Activated CD4-positive, alpha-beta T cell treated with anti-CD3 and anti-CD28 coated beads, Interleukin-2, amount 10 ng/mL, durations not matched to agents 7 days and 5 days (primary cell): ENCODE results near the gene KRTAP9-2. TPM values are rescaled to one million over a fixed set of nuclear protein-coding genes. Genes with fewer than 3 reads are reported as not detected.
"Not testable (repeated sequence)": the region's sequence is repeated elsewhere in the genome, so short reads cannot be mapped to it uniquely, and the experiment has no call there.

Source experiments
- CTCF ChIA-PET: fragments of 350-600 bp; sonication (Branson Sonifier 250); formaldehyde crosslinking; loops from one replicate; lab custom pipeline; 2021; ENCODE audit warnings: antibody characterized with exemption; lab: Charles Lee
- POLR2A ChIA-PET: fragments of 350-600 bp; sonication (Branson Sonifier 250); formaldehyde crosslinking; loops from one replicate; lab custom pipeline; 2021; ENCODE audit warnings: antibody characterized with exemption; lab: Charles Lee
- DNase-seq: peaks from one replicate; pipeline ENCODE4 v3.0.0-alpha.2; 2020
- H3K27ac Mint-ChIP-seq: one replicate; pipeline ENCODE4 v1.8.0; 2021; ENCODE audit warnings: mild to moderate bottlenecking, moderate library complexity, mixed read lengths
- H3K27me3 Mint-ChIP-seq: one replicate; pipeline ENCODE4 v1.8.0; 2021; ENCODE audit warnings: mixed read lengths
- H3K36me3 Mint-ChIP-seq: one replicate; pipeline ENCODE4 v1.8.0; 2021; ENCODE audit warnings: low read depth, mixed read lengths
- H3K4me1 Mint-ChIP-seq: one replicate; pipeline ENCODE4 v1.8.0; 2021; ENCODE audit warnings: mixed read lengths
- H3K4me3 Mint-ChIP-seq: one replicate; pipeline ENCODE4 v1.8.0; 2021; ENCODE audit warnings: mild to moderate bottlenecking, moderate library complexity, mixed read lengths
- H3K9me3 Mint-ChIP-seq: one replicate; pipeline ENCODE4 v1.8.0; 2021; ENCODE audit warnings: mixed read lengths
- total RNA-seq, 2 experiments: library from RNA; stranded (reverse); gene quantifications; one replicate each; pipeline ENCODE4 v1.2.3, GENCODE V29; 2021

Gene KRTAP9-2
- total RNA-seq, 2 experiments from 2014 or later = not detected

DNA sequence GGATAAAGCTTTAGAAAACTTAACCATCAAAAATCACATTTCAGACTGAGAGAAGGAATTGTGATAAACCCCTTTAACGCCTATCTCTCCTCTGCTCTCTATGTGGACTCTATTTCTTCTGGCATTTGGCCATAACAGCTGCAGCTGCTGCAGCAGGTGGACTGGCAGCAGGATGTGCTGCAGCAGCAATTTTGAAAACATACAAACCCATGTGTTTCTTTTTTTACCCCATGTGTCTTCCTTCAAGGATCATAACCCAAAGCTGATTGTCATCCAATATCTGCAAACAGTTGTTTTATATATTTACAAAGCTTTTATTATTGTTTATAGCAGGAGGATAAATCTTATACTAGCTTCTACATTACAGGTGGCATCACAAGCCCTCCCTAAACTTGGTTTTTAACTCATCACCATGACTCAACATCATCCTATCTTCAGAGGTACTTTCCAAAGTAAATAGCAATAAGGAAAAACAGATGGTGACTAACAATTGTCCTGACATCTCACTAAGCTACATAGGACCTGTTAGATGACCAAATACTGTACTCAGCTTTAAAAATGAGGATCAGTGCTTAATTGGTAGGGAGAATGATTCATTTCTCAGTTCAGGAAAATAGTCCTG lies 14.5 kb upstream of the KRTAP9-2 start:
- DNase-seq = no peak
- Mint-ChIP-seq H3K4me3 (no peak overlapping the region), H3K27me3 (peaks cover 29% of the 10 kb centered on the region), H3K4me1 (no peaks in the 10 kb centered on the region), H3K36me3 (no peaks in the 10 kb centered on the region), H3K27ac (no peak overlapping the region), H3K9me3 (no peaks in the 10 kb centered on the region)
- ChIA-PET POLR2A (no interaction called here), CTCF (no interaction called here)

DNA sequence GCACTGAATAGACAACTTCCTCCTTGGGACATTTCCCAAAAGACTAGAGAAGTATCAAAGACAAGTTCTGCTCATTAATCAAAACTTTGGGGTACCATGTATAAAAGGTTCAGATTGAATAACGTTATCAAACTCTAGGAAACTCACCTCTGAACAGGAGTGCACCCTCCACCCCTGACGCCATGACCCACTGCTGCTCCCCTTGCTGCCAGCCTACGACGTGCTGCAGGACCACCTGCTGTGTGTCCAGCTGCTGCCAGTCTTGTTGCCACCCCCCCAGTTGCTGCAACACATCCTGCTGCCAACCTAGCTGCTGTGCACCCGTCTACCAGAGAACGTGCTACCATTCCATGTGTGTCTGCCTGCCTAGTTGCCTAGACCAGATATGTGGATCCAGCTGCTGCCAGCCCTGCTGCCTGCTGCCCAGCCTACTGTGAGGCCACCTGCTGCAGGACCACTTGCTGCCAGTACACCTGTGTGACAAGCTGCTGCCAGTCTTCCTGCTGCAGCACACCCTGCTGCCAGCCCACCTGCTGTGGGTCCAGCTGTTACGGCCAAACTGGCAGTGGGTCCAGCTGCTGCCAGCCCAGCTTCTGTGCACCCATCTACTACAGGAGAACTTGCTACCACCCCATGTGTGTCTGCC lies 13.8 kb upstream of the KRTAP9-2 start:
- peaks cover 31% of the 10 kb centered on the region for H3K27me3 Mint-ChIP-seq
- no peaks in the 10 kb centered on the region for H3K9me3 Mint-ChIP-seq
- no peaks in the 10 kb centered on the region for H3K4me1 Mint-ChIP-seq
- no peak overlapping the region for H3K27ac Mint-ChIP-seq
- ChIA-PET POLR2A (no interaction called here), CTCF (no interaction called here)
- H3K36me3 Mint-ChIP-seq = no peaks in the 10 kb centered on the region
- no peak overlapping the region for H3K4me3 Mint-ChIP-seq
- no peak for DNase-seq

- Mint-ChIP-seq H3K4me1 (no peaks in the 10 kb centered on the region), H3K27me3 (peaks cover 16% of the 10 kb centered on the region), H3K27ac (no peak overlapping the region), H3K36me3 (no peaks in the 10 kb centered on the region), H3K4me3 (no peak overlapping the region), H3K9me3 (peaks cover 7% of the 10 kb centered on the region)
- no peak for DNase-seq
- ChIA-PET CTCF (no interaction called here), POLR2A (no interaction called here)
Observed at GRCh38 chr17:41215681-41216080, 10.8 kb upstream of the KRTAP9-2 start.

DNA sequence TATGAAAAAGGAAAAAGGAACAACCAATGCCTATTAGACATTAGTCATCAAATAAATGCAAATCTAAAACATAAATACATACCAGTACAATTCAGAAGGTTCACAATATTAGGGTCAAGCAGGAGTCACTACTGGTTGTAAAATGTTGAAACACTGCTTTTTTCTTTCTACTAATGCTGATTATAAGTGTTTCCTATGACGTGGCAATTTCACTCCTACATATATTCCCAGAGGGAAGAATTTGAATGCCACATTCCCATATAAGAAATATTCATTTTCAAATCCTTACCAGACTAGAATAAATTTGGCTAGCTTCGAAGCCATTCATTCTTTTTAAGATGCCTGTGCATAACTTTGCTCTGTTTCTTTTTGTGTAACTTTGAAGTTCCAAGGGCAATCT lies 2.6 kb upstream of the KRTAP9-2 start:
- no peaks in the 10 kb centered on the region for H3K4me1 Mint-ChIP-seq
- ChIA-PET POLR2A (no interaction called here), CTCF (interaction anchor here (1.3 kb wide), 1 partner anchor 27 kb away, joined by 3 read pairs; no protein-coding TSS in a partner anchor)
- DNase-seq = no peak
- H3K27ac Mint-ChIP-seq = no peak overlapping the region
- H3K36me3 Mint-ChIP-seq = no peaks in the 10 kb centered on the region
- H3K4me3 Mint-ChIP-seq = no peak overlapping the region
- H3K9me3 Mint-ChIP-seq = peaks cover 8% of the 10 kb centered on the region
- peaks cover 12% of the 10 kb centered on the region for H3K27me3 Mint-ChIP-seq

- no peaks in the 10 kb centered on the region for H3K9me3 Mint-ChIP-seq
- H3K27me3 Mint-ChIP-seq = peaks cover 9% of the 10 kb centered on the region
- ChIA-PET CTCF (interaction anchor here (1.0 kb wide), 1 partner anchor 322 kb away, joined by 3 read pairs; no protein-coding TSS in a partner anchor), POLR2A (no interaction called here)
- H3K4me1 Mint-ChIP-seq = no peaks in the 10 kb centered on the region
- no peak overlapping the region for H3K4me3 Mint-ChIP-seq
- no peak overlapping the region for H3K27ac Mint-ChIP-seq
- no peak for DNase-seq
- no peaks in the 10 kb centered on the region for H3K36me3 Mint-ChIP-seq
Observed at GRCh38 chr17:41226051-41226450, 397 bp upstream of the KRTAP9-2 start.

- H3K4me3 Mint-ChIP-seq = no peak overlapping the region
- DNase-seq = no peak
- POLR2A ChIA-PET = no interaction called here
- H3K27me3 Mint-ChIP-seq = peaks cover 12% of the 10 kb centered on the region
- no peak overlapping the region for H3K27ac Mint-ChIP-seq
- no peaks in the 10 kb centered on the region for H3K36me3 Mint-ChIP-seq
- H3K4me1 Mint-ChIP-seq = no peaks in the 10 kb centered on the region
- no peaks in the 10 kb centered on the region for H3K9me3 Mint-ChIP-seq
- CTCF ChIA-PET = no interaction called here
Observed at GRCh38 chr17:41230094-41230493, 3.6 kb downstream of the KRTAP9-2 start.

DNA sequence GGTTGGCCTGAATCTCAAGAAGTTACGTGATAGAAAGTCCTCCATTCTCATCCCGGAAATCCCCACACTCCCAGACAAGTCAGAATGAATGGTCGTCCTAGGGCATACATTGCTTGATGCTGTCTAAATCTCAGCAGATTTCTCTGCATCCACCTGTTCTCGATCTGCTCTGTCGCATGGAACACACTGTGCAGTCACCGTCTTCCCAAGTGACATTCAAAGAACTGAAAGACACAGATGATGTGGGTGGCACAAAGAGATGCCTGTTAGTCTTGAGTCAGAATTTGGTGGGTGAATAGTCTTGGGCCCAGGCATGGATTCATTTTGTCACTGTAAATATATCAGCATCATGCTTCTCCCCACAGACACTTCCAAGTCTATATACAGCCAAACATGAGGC lies 5.3 kb downstream of the KRTAP9-2 start:
- POLR2A ChIA-PET = no interaction called here
- no peak for DNase-seq
- peaks cover 15% of the 10 kb centered on the region for H3K27me3 Mint-ChIP-seq
- no peak overlapping the region for H3K27ac Mint-ChIP-seq
- H3K4me3 Mint-ChIP-seq = no peak overlapping the region
- H3K36me3 Mint-ChIP-seq = no peaks in the 10 kb centered on the region
- no peaks in the 10 kb centered on the region for H3K9me3 Mint-ChIP-seq
- CTCF ChIA-PET = no interaction called here
- no peaks in the 10 kb centered on the region for H3K4me1 Mint-ChIP-seq

- POLR2A ChIA-PET, H3K4me1 Mint-ChIP-seq, H3K27ac Mint-ChIP-seq, H3K4me3 Mint-ChIP-seq, CTCF ChIA-PET, H3K36me3 Mint-ChIP-seq, DNase-seq, H3K9me3 Mint-ChIP-seq: not testable (repeated sequence)
- H3K27me3 Mint-ChIP-seq = peaks cover 15% of the 10 kb centered on the region
Observed at GRCh38 chr17:41232399-41233105, 6.1 kb downstream of the KRTAP9-2 start, which contains the start of gene KRTAP9-3. Gene KRTAP9-3 (plus strand): TSS chr17:41232449. CDS start chr17:41232502, 53 bp downstream.

- H3K27me3 Mint-ChIP-seq, H3K36me3 Mint-ChIP-seq, H3K27ac Mint-ChIP-seq, POLR2A ChIA-PET, H3K4me3 Mint-ChIP-seq, H3K4me1 Mint-ChIP-seq, H3K9me3 Mint-ChIP-seq, DNase-seq, CTCF ChIA-PET: not testable (repeated sequence)
Observed at GRCh38 chr17:41237116-41237515, 10.7 kb downstream of the KRTAP9-2 start.

DNA sequence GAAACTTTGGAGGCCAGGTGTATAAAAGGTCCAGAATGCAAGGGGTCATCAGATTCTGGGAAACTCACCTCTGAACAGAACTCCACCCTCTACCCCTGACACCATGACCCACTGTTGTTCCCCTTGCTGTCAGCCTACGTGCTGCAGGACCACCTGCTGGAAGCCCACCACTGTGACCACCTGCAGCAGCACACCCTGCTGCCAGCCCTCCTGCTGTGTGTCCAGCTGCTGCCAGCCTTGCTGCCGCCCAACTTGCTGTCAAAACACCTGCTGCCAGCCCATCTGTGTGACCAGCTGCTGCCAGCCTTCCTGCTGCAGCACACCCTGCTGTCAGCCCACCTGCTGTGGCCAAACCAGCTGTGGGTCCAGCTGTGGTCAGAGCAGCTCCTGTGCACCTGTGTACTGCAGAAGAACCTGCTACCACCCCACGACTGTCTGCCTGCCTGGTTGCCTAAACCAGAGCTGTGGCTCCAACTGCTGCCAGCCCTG lies 11.5 kb downstream of the KRTAP9-2 start, which contains the start of gene KRTAP9-8:
TSS of gene KRTAP9-8 (plus strand) at position 51 of the 489 bp plus-strand sequence. CDS start at position 104, 53 bp downstream.
- H3K4me3 Mint-ChIP-seq, H3K36me3 Mint-ChIP-seq, H3K27me3 Mint-ChIP-seq, H3K27ac Mint-ChIP-seq, DNase-seq, H3K4me1 Mint-ChIP-seq, H3K9me3 Mint-ChIP-seq, CTCF ChIA-PET, POLR2A ChIA-PET: not testable (repeated sequence)

DNA sequence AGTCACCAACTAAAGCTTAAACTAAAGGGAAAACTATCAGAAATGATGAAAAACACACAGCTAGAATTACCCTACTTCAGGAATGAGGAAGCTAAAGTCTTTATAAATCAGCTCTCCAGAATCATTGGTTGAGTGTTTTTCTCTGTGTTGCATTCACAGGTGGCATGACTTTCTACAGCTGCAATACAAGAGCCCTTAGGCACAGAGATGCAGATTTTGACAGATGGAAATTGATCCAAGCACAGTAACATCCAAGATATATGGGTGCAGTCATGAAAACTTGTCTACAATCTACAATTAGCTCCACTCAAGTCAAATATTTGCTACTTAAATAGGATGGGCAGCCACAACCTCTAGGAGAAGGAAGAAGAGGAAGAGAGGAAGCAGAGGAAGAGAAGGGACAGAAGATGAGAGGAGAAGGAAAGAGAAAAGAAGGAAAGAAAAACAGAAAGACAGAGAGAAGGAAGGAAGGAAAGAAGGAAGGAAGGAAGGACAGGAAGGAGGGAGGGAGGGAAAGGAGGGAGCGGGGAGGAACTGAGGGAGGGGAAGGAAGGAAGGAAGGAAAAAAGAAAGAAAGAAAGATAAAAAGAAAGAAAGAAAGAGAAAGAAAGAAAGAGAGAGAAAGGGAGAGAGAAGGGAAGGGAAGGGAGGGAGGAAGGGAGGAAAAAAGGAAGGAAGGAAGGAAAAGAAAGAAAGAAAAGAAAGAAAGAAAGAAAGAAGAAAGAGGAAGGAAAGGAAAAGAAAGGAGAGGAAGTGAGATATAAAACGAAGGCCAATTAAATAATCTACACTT lies 20.7 kb downstream of the KRTAP9-2 start:
- CTCF ChIA-PET = interaction anchor here (0.6 kb wide), 1 partner anchor 64 kb away, joined by 3 read pairs; no protein-coding TSS in a partner anchor
- H3K27ac Mint-ChIP-seq, H3K9me3 Mint-ChIP-seq, DNase-seq, H3K4me3 Mint-ChIP-seq, H3K36me3 Mint-ChIP-seq, H3K4me1 Mint-ChIP-seq, POLR2A ChIA-PET: not testable (repeated sequence)
- H3K27me3 Mint-ChIP-seq = peaks cover 27% of the 10 kb centered on the region

- CTCF ChIA-PET, H3K9me3 Mint-ChIP-seq, POLR2A ChIA-PET, H3K36me3 Mint-ChIP-seq, H3K4me3 Mint-ChIP-seq, H3K4me1 Mint-ChIP-seq, H3K27ac Mint-ChIP-seq, DNase-seq: not testable (repeated sequence)
- H3K27me3 Mint-ChIP-seq = peaks cover 31% of the 10 kb centered on the region
Observed at GRCh38 chr17:41249637-41250240, 23.3 kb downstream of the KRTAP9-2 start, which contains the start of gene KRTAP9-4. Gene KRTAP9-4 (plus strand): TSS chr17:41249687. CDS start chr17:41249721, 34 bp downstream.
